GM19043 (cell line): ENCODE data around the gene NFXL1.
A peak's percentile ranks its signal among the peaks of the same experiment; 100 is the strongest.

Experiments used
- ATAC-seq: cut with Tn5 transposase; IDR thresholded peaks from one replicate; pipeline ENCODE4 v1.9.1; 2021; ENCODE audit warnings: low read depth; ENCODE audit not compliant: unreplicated experiment

Gene NFXL1

DNA sequence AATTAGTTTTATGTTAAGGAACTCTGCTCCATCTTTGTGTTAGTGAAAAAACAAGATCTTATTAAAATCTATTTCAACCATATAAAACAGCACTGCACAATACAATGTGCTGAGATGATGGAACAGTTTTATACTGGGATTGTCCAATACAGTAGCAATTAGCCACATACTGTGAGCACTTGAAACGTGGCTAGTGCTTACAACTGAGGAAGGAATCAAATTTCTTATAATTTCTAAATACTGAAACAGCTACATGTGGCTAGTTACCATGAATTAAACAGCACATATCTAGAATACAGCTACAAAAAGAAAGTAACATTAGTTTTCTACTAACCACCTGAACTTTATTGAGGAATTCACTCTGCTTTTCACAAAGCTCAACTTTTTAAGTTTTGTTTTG is 14.7 kb downstream of the NFXL1 start:
- ATAC-seq, result no peak

DNA sequence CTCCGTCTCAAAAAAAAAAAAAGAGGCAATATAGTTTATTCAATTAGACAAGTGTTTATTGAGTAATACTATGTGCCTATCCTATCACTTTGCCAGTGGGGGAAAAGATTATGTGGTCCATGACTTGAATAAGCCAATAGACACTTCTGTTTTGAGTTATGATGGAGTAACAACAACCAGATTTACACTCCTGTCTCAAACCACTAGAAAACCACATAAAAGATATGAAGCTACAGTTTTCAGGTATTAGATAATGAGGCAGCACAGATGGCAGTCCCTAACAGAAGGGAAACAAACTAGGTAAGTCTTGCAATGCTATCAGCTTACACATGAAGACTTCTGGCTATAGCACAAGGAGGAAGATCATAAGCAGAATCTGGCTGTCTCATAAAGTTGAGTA is 22.5 kb downstream of the NFXL1 start:
- ATAC-seq, result no peak

DNA sequence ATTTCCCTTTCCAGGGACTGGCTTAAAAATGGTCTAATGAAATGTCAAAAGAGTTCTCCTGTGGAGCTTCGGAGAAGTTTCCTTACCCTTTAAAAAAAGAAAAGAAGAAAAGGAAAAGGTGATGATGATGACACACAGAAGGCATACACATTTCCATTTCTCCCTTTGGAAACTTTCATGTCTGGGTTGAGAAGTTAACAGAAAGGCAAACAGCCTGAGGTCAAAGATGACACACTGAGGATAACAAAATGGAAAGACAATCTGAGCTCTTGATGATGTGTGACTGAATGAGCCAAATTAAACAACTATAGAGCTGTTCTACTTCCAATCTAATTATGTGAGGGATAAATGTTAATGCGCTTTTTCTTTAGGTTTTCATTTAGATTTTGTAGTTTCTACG is 32.2 kb downstream of the NFXL1 start:
- ATAC-seq, result no peak

DNA sequence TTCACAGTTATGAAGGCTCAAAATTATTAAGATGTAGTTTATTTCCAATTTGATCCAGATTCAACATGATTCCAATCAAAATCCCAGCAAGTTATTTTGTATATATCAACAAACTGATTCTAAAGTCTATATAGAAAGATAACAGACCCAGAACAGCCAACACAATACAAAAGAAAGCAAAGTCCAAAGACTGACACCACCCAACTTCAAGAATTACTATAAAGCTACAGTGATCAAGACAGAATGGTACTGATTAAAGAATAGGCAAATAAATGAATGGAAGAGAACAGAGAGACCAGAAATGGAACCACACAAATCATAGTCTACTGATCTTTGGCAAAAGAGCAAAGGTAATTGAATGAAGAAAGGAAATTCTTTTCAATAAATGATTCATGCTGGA is 34.9 kb downstream of the NFXL1 start:
- no peak for ATAC-seq

DNA sequence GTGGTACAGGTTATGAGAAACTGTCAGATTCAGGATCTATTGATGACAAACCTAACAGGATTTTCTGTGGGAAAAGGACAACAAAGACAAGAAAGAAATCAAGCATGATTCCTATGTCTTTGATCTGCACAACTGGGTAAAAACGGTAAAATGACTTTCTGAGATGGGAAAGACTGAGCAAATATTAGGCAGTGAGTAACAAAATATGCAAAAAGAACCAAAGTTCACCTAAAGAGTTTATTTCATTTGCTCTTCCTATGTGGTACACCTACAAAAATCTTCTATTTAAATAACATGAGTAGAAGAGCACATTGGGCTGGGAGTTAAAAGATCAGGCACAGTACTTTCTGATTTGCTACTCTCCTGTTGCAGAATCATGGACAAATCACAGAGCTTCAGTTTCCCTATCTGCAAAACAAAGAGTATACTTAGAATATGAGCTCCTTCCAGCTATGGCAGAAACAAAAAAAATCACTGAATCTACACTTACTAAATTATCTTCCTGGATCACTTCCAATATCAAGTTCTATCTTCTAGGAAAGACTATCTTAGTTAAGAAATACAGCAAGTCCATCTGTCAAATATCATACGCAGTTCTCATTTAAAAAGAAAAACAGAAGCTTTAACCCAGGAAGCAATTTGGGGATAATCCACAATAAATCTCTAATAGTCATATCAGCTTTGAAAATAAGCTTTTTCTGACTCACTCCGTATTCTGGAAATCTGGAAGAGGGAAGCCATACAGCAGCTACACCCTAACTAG is 37.4 kb downstream of the NFXL1 start:
- no peak for ATAC-seq

DNA sequence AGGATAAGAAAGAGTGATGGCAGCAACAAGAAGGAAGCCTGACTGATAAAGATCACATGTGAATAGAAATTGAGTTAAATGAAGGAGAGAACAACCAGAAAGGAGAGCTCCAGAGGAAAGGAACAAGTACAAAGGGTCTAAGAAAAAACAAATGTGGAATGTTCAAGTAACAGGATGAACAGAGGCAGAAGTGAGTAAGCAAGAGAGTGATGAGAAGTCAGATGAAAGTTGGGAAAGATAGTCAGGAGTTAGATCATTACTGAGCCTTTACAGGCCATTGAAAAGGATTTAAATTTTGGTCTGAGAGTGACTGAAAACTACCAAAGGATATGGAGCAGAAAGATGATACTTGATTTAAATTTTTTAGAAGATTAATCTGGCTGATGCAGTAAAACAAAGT is 38.1 kb downstream of the NFXL1 start:
- ATAC-seq, result no peak

DNA sequence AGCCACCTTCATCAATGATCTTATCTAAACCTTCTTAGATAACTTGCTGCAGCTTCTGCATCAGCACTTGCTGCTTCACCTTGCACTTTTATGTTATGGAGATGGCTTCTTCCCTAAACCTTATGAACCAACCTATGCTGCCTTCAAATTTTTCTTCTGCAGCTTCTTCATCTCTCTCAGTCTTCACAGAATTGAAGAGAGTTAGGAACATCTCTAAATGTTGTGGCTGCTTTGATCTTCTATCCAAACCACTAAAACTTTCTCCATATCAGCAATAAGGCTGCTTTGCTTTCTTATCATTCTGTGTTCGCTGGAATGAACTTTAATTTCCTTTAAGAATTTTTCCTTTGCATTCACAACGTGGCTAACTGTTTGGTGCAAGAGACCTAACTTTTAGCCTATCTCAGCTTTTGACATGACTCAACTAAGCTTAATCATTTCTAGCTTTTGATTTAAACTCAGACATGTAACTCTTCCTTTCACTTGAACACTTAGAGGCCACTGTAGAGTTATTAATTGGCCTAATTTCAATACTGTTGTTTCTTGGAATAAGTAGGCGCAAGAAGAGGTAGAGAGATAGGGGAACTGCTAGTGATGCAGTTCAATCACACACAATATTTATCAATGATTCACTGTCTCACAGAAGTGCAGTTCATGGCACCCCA is 40.4 kb downstream of the NFXL1 start:
- no peak for ATAC-seq

DNA sequence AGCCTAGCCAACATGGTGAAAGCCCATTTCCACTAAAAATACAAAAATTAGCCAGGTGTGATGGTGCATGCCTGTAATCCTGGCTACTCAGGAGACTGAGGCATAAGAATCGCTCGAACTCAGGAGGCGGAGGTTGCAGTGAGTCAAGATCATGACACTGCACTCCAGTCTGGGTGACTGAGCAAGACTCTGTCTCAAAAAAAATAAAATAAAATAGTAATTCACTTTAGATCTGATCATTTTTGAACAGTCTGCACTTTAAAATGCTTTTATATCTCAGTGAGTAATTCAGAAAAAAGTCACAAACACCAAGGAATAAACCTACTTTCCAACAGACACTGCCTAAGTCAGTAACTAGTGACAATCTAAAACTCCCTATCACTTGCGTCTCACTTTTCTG is 50.9 kb downstream of the NFXL1 start:
- ATAC-seq, result no peak

DNA sequence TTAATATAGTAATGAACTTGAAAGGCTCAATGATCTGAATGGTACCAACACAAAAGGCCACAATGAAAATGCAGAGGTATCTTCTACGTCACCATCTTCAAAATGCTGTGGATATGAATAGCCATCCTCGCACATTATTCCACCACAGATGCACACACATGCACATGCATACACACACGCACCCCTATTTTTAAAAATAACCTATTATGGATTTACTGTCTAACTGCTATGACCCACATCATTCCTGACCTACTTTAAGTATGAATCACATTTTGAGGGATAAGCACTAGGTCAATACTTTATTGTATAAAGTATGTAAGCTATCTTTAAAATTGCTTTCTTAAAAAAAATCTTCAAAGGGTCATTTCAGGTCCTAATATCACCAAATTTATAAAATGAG is 52.1 kb downstream of the NFXL1 start:
- no peak for ATAC-seq

DNA sequence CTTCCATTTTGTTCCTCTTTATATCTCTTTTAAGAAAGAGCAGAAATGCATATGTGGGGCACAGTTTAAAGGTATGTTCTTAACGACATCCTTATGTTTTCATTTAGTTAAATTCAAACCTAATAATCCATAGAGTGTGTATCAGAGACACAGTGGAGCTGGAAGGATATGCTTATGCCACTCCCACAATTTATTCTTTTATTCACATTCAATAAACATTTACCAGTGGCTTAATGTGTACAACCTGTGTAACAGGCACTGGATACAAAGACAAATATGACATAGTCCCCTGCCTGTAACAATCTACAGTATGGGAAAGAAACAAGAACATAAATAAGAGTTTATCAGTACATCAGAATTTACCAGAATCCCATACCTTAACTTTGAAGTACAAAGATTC is 54.1 kb downstream of the NFXL1 start:
- ATAC-seq, result no peak

DNA sequence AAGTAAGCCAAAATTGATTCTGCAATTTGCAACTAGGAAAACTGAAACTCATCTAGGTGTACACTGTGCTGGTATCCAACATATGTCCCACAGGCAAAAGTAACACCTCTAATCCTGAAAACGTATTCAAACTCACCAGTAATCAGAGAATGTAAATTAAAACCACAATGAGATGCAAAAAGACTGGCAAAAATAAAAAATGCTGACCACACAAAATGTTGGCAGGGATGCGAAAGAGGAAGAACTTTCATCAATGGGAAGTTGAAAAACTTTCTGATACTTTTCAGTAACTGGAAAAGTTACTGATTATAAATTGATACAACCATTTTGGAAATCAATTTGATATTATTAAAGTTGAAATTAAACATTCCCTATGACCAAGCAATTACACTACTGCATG is 56.4 kb downstream of the NFXL1 start:
- ATAC-seq, result no peak

DNA sequence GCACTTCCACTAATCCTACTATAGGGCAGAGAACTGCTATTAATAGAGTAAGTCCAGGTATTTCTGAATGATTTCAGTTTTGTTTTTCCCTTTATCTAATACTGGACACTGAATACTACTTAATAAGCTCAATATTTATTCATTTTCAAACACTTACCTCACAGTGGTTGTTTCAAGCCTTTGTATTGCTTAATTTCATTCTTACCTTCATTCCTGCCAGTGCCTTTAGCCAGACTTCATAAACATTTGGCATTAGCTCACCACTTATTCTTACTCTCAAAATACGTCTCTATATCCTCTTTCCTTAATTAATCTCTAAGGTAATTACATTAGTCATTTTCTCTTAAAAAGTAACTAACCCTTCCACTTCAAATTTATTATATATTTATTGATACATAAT is 57.7 kb downstream of the NFXL1 start:
- ATAC-seq, result no peak

DNA sequence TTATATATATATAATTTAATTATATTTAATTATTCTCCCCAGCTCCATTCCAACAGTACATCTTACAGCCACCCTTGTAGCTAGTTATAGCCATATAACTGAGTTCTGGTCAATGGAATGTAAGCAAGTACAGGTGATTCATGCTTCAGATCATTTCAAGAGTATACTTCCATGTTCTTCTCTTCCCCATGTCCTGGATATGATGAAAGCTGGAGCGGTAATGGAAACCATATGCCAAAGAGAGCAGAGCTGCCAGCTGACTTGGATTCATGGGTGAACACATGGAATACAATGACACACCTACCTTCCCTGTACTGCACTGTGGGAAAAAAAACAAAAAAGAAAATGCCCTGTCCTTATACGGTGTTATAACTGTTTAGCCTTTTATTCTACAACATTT is 59.0 kb downstream of the NFXL1 start:
- ATAC-seq, result no peak

DNA sequence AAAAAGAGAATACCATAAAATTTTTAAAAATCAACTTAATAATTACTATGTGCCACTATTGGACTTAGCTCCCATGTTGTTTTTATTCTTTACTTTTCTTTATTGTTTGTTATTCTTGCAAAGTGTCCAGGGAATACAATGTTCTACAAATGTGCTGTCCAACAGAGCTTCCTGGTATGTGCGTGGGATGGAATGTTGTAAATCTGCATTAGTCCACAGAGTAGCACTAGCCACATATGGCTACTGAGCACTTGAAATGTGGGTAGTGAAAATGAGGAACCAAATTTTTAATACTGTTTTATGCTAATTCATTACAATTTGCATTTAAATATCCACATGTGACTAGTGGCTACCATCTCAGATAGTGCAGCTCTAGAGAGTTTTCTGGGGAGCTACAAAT is 62.2 kb downstream of the NFXL1 start:
- no peak for ATAC-seq

DNA sequence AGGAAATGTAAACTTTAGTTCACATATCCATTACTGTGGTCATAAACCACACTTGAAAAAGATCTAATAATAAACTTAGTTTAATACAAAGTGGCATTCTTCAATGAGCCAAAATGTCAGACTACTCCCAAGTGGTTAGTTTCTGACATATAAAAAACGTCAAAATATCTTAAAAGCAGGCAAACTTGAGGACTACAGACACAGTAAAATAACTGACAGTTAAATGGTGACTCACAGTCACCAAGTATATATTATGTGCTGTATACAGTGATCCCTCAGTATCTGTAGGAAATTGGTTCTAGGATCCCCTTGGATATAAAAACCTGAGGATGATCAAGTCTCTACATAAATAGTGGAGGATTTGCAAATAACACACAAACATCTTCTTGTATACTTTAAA is 64.9 kb downstream of the NFXL1 start:
- no peak for ATAC-seq

DNA sequence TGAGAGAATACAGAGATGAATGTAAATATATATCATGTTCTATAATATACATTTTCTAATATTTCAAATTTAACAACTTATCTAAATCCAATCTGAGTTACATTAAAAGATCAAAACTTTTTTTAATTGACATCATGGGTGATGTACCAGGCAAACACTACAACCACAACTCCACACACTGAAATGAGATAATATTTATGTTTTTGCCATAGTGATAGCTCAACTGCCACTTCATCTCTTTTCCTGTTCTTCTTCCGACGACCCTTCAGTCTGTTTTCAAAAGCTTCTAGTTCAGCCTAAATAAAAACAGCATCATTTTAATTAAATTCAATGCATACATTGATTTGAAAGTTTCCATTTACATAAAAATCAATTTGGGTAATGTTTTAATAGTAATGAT is 66.3 kb downstream of the NFXL1 start:
- no peak for ATAC-seq

DNA sequence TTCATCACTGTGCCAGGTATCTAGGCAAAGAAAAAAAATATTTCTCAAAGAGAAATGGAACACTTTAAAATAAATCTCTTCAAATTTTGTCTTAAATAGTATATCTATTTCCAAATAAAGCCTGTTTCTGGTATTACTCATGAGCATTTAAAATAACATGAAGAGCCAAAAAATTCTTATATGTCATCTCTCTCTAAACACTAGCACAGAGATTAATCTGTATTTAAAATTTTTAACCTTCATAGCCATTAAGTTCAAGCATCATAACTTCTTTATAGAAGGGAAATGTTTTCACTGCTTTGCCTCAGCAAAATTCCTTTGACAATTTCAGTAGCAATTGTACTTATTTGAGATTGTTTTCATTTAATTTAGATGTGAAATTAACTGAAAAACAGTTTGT is 71.4 kb downstream of the NFXL1 start:
- no peak for ATAC-seq

DNA sequence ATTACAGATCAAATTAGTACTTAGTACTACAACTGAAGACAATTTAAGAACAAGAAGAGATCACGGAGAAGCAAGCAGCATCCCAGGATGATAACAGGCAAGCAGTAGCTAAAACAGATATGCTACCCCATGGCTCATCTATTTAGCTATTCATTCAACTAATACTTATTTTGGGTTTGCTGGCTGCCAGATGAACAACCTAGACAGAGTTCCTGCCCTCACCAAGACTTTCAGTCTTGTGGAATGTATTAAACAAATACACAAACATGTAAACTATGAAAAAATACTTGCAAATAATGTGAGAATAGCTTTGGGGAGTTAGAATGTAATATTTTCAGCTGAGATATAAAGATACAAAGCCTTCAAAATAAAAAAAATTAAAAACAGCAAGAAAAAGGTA is 74.1 kb downstream of the NFXL1 start:
- no peak for ATAC-seq

DNA sequence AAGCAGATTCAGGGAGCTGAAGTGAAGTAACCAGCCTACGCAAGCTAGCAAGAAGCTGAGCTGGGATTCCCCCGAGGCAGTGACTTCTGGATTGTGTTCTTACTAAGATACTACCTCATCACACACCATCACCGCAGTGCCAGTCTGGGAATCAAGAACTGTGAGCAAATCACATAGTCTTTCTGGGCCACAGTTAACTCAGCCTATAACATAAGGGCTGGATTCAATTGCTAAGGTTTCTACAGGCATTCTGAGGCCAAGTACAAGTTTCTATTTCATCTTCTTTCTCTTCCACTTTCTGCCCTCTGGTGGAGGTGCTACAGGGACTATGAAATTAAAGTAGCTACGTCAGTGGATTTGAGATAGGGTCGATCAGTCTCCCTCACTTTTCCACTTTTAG is 75.1 kb downstream of the NFXL1 start:
- peak; percentile 45 for ATAC-seq

DNA sequence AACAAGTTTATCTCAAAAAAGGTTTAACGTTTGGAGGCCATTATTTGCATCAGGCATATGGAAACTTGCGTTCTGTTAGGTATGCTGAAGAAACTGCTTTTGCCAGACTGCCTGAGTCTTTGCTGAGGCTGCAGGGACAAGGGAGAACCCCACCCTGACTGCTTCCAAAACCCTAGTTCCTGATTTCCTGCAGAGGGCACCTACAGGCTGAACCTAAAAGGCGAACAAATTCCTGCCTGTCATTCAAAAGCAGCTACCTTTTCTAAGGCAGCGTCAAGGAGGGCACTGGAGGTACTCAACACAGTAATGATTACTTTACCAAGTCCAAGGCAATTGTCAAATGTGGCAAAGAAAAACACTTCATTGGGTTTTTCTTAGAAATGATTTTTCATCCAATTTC is 75.9 kb downstream of the NFXL1 start:
- no peak for ATAC-seq

DNA sequence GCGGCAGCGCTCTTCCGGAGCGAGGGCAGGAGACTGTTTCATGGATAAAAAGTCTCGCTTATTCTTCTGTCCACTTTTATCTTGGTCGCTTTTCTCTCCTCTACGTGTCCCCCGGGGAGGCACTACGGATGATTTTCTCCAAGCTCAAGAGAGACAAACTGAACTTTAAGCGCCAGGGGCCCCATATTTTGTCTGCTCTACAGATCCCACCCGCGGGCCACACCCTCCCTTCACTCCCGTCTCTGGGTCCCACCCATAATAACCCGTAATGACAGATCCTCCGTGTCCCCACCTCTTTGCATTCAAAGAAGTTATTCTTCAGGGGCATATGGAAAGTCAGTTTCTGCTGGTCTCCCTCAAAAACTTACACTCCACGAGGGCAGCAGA is 76.5 kb downstream of the NFXL1 start, which contains the start of gene CORIN:
TSS of gene CORIN (minus strand) at position 160 of the 387 bp plus-strand sequence. CDS start at position 42, 118 bp downstream.
- no peak for ATAC-seq
